ENCODE measurements around the gene CREBRF. TPM values are rescaled to one million over a fixed set of nuclear protein-coding genes. Genes with fewer than 3 reads are reported as not detected.
"Not testable (repeated sequence)": the region's sequence is repeated elsewhere in the genome, so short reads cannot be mapped to it uniquely, and the experiment has no call there.

Gene CREBRF
- total and polyA plus RNA-seq, 12 donors: 5.3 to 38.2 (median 20.8) TPM

- Histone ChIP-seq H3K36me3 (replicated peaks in 1 of 2) (no peaks in the 10 kb centered on the region), H3K27ac (no peak overlapping the region), H3K4me1 (replicated peaks in 1 of 2) (no peaks in the 10 kb centered on the region), H3K27me3 (no peaks in the 10 kb centered on the region), H3K9me3 (replicated peaks in 1 of 3) (no peaks in the 10 kb centered on the region), H3K4me3 (no peak overlapping the region)
- DNase-seq: no peak
- 78 to 89% (median 88%) methylated on average over 3 of the region's 3 CpGs for WGBS, 4 donors
- intact Hi-C loops (cut with DNase I): no loop called here
- TF ChIP-seq CTCF (IDR thresholded peaks at IDR 0.05) (no peak), POLR2A (IDR thresholded peaks at IDR 0.05) (no peak)
These were observed 13.4 kb upstream of the CREBRF start for GRCh38 chr5:173042763-173043107.

- no peaks in the 10 kb centered on the region for H3K27me3 ChIP-seq
- no peaks in the 10 kb centered on the region for H3K9me3 ChIP-seq (replicated peaks in 1 of 3)
- WGBS, 4 donors: 48 to 64% (median 58%) methylated on average over 5 to 8 of the region's 8 CpGs
- TF ChIP-seq POLR2A (IDR thresholded peaks at IDR 0.05) (no peak), CTCF (IDR thresholded peaks at IDR 0.05) (no peak)
- no peaks in the 10 kb centered on the region for H3K4me1 ChIP-seq (replicated peaks in 1 of 2)
- no peak for DNase-seq
- H3K36me3 ChIP-seq (replicated peaks in 1 of 2): no peaks in the 10 kb centered on the region
- H3K4me3 ChIP-seq: no peak overlapping the region
- intact Hi-C loops (cut with DNase I): no loop called here
- H3K27ac ChIP-seq: no peak overlapping the region
These were observed 10.7 kb upstream of the CREBRF start for GRCh38 chr5:173045474-173045873.

- H3K27me3 ChIP-seq; H3K4me1 ChIP-seq (replicated peaks in 1 of 2); H3K4me3 ChIP-seq; H3K36me3 ChIP-seq (replicated peaks in 1 of 2); DNase-seq; H3K27ac ChIP-seq; intact Hi-C loops (cut with DNase I); H3K9me3 ChIP-seq (replicated peaks in 1 of 3): not testable (repeated sequence)
- WGBS, 4 donors: 75 to 85% (median 79%) methylated on average over 12 of the region's 12 CpGs
These were observed 8.9 kb upstream of the CREBRF start for GRCh38 chr5:173047096-173047837.

- DNase-seq: no peak
- Histone ChIP-seq H3K4me1 (replicated peaks in 1 of 2) (no peaks in the 10 kb centered on the region), H3K27me3 (no peaks in the 10 kb centered on the region), H3K36me3 (replicated peaks in 1 of 2) (no peaks in the 10 kb centered on the region), H3K27ac (no peak overlapping the region), H3K4me3 (no peak overlapping the region), H3K9me3 (replicated peaks in 1 of 3) (no peaks in the 10 kb centered on the region)
- TF ChIP-seq POLR2A (IDR thresholded peaks at IDR 0.05) (no peak), CTCF (IDR thresholded peaks at IDR 0.05) (no peak)
- intact Hi-C loops (cut with DNase I): no loop called here
- WGBS, 4 donors: 68 to 78% (median 76%) methylated on average over 6 of the region's 6 CpGs
These were observed 8.4 kb upstream of the CREBRF start for GRCh38 chr5:173047838-173048105.

GRCh38 chr5:173050791-173051190 lies 5.4 kb upstream of the CREBRF start:
- no peaks in the 10 kb centered on the region for H3K27me3 ChIP-seq
- H3K9me3 ChIP-seq (replicated peaks in 1 of 3): no peaks in the 10 kb centered on the region
- H3K4me1 ChIP-seq (replicated peaks in 1 of 2): peaks cover 0 to 4% of the 10 kb centered on the region in 2 donors
- DNase-seq: no peak
- WGBS, 4 donors: 46 to 65% (median 61%) methylated on average over 2 of the region's 2 CpGs
- intact Hi-C loops (cut with DNase I): no loop called here
- peak overlapping the region in 1 of 5 donors; percentile 4 for H3K27ac ChIP-seq
- H3K4me3 ChIP-seq: no peak overlapping the region
- H3K36me3 ChIP-seq (replicated peaks in 1 of 2): no peaks in the 10 kb centered on the region
- no peak for TF ChIP-seq POLR2A (IDR thresholded peaks at IDR 0.05)
- no peak for TF ChIP-seq CTCF (IDR thresholded peaks at IDR 0.05)

Data from adrenal gland (tissue), 12 donors.